ENCODE measurements around the gene HCRT.
"Not testable (repeated sequence)": the region's sequence is repeated elsewhere in the genome, so short reads cannot be mapped to it uniquely, and the experiment has no call there.

DNA sequence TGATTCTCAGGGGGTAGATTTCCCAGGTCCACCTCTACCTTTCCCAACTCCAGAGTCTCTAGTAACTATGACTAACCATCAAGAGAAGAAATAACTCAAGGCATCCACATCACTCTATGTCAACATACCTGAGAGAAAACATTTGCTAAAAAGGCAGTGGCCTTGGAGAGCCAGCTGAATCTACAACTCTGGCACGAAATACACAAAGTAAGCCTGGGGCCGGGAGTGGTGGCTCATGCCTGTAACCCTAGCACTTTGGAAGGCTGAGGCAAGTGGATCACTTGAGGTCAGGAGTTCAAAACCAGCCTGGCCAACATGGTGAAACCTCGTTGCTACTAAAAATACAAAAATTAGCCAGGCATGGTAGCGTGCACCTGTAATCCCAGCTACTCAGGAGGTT, 42.1 kb downstream of the HCRT start:
- TF ChIP-seq, protein P1, sequence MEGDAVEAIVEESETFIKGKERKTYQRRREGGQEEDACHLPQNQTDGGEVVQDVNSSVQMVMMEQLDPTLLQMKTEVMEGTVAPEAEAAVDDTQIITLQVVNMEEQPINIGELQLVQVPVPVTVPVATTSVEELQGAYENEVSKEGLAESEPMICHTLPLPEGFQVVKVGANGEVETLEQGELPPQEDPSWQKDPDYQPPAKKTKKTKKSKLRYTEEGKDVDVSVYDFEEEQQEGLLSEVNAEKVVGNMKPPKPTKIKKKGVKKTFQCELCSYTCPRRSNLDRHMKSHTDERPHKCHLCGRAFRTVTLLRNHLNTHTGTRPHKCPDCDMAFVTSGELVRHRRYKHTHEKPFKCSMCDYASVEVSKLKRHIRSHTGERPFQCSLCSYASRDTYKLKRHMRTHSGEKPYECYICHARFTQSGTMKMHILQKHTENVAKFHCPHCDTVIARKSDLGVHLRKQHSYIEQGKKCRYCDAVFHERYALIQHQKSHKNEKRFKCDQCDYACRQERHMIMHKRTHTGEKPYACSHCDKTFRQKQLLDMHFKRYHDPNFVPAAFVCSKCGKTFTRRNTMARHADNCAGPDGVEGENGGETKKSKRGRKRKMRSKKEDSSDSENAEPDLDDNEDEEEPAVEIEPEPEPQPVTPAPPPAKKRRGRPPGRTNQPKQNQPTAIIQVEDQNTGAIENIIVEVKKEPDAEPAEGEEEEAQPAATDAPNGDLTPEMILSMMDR (IDR thresholded peaks at IDR 0.05; ENCODE audit: low read depth, low read length, poor library complexity, severe bottlenecking): not testable (repeated sequence)
- not testable (repeated sequence) for TF ChIP-seq EZH2phosphoT487 (IDR thresholded peaks at IDR 0.05; ENCODE audit: borderline replicate concordance, low read length)

All from DOHH2 (cell line).